Endothelial cell (in vitro differentiated cells): ENCODE results near the gene CD99L2. TPM values are rescaled to one million over a fixed set of nuclear protein-coding genes. Genes with fewer than 3 reads are reported as not detected.

ENCODE experiments used
- DNase-seq: peaks from one replicate; pipeline ENCODE4 v3.0.0; 2021; ENCODE audit warnings: low spot score
- H3K27ac Mint-ChIP-seq: one replicate; pipeline ENCODE4 v1.8.0; 2021; ENCODE audit warnings: mixed read lengths, inconsistent platforms; ENCODE audit not compliant: unreplicated experiment
- H3K27me3 Mint-ChIP-seq: one replicate; pipeline ENCODE4 v1.8.0; 2021; ENCODE audit warnings: mild to moderate bottlenecking, moderate library complexity, mixed read lengths, inconsistent platforms; ENCODE audit not compliant: unreplicated experiment
- H3K36me3 Mint-ChIP-seq: one replicate; pipeline ENCODE4 v1.8.0; 2021; ENCODE audit warnings: mild to moderate bottlenecking, low read depth, mixed read lengths, inconsistent platforms; ENCODE audit not compliant: unreplicated experiment
- H3K4me1 Mint-ChIP-seq: one replicate; pipeline ENCODE4 v1.8.0; 2021; ENCODE audit warnings: mild to moderate bottlenecking, mixed read lengths, inconsistent platforms; ENCODE audit not compliant: unreplicated experiment
- H3K4me3 Mint-ChIP-seq: one replicate; pipeline ENCODE4 v1.8.0; 2021; ENCODE audit warnings: mild to moderate bottlenecking, mixed read lengths, inconsistent platforms; ENCODE audit not compliant: unreplicated experiment
- H3K9me3 Mint-ChIP-seq: one replicate; pipeline ENCODE4 v1.8.0; 2021; ENCODE audit warnings: mixed read lengths, inconsistent platforms; ENCODE audit not compliant: unreplicated experiment
- total RNA-seq: library from RNA; stranded (reverse); fragmentation: NEBNext Ultra II Directional; extraction: Animal tissue kit (Norgen Biotek cat#: 25700); gene quantifications from one replicate; pipeline ENCODE4 v1.2.1, GENCODE V29; 2021; ENCODE audit not compliant: unreplicated experiment
- TF ChIP-seq, protein P1 (sequence below): fragments of 200-600 bp; sonication (generic); IDR thresholded peaks from one replicate; pipeline ENCODE4 v1.5.0; 2021; ENCODE audit warnings: antibody characterized with exemption; ENCODE audit not compliant: unreplicated experiment

CD99L2 gene
- total RNA-seq, 1 donor from 2014 or later: 30.1 TPM

DNA sequence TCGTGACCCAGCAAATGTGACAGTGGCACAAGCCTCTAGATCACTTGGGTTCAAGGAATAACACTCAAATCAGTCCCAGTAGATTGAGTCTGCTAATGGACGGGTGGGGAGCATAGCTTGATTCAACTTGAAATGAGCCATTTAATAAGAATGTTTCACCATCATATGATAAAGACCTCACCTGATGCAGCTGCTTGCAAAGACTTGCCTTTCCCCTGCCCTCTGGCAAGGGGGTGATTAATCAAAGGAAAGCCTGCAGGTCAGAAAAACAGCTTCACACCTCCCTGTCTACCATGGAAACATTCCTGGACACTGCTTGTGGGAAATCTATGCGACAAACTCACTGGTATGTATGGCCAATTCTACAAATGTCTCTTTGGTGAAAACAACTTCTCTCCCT lies 54.5 kb downstream of the CD99L2 start:
- DNase-seq: no peak
- Mint-ChIP-seq H3K4me3 (no peak overlapping the region), H3K9me3 (no peaks in the 10 kb centered on the region), H3K36me3 (no peaks in the 10 kb centered on the region), H3K27ac (no peak overlapping the region), H3K4me1 (no peaks in the 10 kb centered on the region), H3K27me3 (no peaks in the 10 kb centered on the region)
- TF ChIP-seq, protein P1, sequence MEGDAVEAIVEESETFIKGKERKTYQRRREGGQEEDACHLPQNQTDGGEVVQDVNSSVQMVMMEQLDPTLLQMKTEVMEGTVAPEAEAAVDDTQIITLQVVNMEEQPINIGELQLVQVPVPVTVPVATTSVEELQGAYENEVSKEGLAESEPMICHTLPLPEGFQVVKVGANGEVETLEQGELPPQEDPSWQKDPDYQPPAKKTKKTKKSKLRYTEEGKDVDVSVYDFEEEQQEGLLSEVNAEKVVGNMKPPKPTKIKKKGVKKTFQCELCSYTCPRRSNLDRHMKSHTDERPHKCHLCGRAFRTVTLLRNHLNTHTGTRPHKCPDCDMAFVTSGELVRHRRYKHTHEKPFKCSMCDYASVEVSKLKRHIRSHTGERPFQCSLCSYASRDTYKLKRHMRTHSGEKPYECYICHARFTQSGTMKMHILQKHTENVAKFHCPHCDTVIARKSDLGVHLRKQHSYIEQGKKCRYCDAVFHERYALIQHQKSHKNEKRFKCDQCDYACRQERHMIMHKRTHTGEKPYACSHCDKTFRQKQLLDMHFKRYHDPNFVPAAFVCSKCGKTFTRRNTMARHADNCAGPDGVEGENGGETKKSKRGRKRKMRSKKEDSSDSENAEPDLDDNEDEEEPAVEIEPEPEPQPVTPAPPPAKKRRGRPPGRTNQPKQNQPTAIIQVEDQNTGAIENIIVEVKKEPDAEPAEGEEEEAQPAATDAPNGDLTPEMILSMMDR: no peak

DNA sequence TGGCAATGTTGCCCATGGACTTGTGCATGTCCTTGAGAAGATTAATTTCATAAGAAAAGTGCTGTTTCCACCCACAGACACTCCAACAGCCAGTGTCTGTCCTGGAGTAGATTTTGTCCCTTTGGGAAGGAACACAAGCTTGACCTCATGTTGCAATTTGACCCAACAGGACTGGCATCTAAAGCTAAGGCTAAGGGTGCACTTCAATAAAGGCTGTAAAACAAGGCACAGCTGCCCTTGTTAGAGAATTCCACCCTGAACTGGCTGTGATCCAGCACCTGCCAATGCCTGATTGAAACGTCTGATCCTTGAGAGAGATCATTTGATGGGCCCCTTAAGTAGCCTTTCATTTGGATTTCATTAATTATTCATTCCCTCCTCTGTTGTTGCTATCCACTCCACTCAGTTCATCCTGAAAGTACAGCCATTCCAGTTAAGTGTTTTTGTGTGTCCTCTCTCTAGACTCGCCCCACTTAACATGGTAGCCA lies 56.2 kb downstream of the CD99L2 start:
- no peaks in the 10 kb centered on the region for H3K36me3 Mint-ChIP-seq
- TF ChIP-seq, protein P1: no peak

DNA sequence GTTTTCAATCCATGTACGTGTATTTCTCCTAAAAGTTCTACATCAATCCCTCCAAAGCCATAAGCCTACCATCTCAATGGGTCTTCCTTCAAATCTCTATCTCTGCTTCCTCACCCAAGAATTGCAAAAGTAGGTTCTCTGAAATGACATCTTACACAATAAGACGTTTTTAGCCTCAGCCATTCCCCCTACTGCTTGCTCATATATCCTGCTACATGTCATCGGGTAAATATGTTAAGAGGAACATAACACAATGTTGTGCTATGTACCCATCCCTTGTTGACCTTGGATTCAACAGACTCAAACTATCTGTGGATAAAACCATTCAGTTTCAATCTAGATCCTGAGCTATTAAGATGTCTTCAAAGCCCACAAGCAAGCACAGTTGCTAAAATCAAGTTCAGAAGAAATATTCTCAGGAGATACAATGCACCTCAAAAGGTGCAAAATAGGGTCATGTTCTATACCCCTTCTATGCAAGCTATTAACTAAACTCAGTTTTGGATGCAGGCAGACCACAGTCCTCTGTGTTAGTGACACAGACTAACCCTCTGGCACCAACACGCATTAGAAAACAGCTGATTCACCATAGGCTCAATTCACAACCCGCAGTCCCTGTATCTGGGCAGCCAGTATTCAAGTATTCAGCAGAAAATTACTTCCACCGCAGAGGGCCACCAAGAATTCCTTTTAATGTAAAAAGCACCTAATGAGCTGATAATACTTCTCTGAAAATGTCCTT lies 56.8 kb downstream of the CD99L2 start:
- no peaks in the 10 kb centered on the region for H3K27me3 Mint-ChIP-seq
- H3K4me3 Mint-ChIP-seq: no peak overlapping the region
- no peak for DNase-seq
- H3K36me3 Mint-ChIP-seq: no peaks in the 10 kb centered on the region
- H3K9me3 Mint-ChIP-seq: no peaks in the 10 kb centered on the region
- TF ChIP-seq, protein P1: no peak
- H3K27ac Mint-ChIP-seq: no peak overlapping the region
- H3K4me1 Mint-ChIP-seq: no peaks in the 10 kb centered on the region

More for the DNA sequence above, 56.2 kb downstream of the CD99L2 start:
- no peak overlapping the region for H3K4me3 Mint-ChIP-seq
- H3K27ac Mint-ChIP-seq: no peak overlapping the region
- DNase-seq: no peak
- H3K4me1 Mint-ChIP-seq: no peaks in the 10 kb centered on the region
- no peaks in the 10 kb centered on the region for H3K27me3 Mint-ChIP-seq
- no peaks in the 10 kb centered on the region for H3K9me3 Mint-ChIP-seq

DNA sequence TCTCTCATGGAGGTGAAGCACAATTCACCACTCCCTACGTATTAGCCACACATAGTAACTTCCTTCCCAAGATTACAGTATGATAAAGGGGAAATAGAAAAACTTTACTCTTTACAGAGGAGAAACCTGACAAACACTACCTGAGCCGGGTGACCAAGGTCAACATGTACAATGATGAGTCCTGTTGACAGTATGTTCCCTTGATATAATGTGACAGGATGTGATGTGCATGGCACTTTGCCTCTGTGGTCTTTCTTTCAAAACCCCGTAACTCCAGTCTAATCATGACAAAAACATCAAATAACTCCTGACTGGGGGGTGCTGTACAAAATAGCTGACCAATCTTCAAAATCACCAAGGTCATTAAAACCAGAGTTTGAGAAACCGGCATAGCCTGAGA lies 60.6 kb downstream of the CD99L2 start:
- TF ChIP-seq, protein P1: no peak
- no peak for DNase-seq
- H3K27me3 Mint-ChIP-seq: no peaks in the 10 kb centered on the region
- H3K4me1 Mint-ChIP-seq: no peaks in the 10 kb centered on the region
- no peak overlapping the region for H3K27ac Mint-ChIP-seq
- H3K36me3 Mint-ChIP-seq: peaks cover 5% of the 10 kb centered on the region
- no peaks in the 10 kb centered on the region for H3K9me3 Mint-ChIP-seq
- H3K4me3 Mint-ChIP-seq: no peak overlapping the region

DNA sequence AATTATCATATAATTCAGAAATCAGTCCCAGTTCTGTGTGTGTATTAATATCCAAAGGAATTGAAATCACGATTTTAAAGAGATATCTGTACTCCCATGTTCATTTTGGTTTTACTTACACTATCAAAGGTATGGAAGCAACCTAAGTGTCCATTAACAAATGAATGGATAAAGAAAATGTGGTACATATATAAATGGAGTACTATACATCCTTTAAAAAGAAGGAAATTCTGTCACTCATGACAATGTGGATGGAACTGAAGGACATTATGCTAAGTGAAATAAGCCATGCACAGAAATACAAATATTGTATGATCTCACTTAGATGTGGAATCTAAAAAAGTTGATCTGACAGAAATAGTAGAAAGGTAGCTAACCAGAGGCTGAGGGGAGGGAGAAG lies 63.8 kb downstream of the CD99L2 start:
- peaks cover 5% of the 10 kb centered on the region for H3K36me3 Mint-ChIP-seq
- DNase-seq: no peak
- H3K27me3 Mint-ChIP-seq: no peaks in the 10 kb centered on the region
- H3K9me3 Mint-ChIP-seq: no peaks in the 10 kb centered on the region
- no peaks in the 10 kb centered on the region for H3K4me1 Mint-ChIP-seq
- no peak overlapping the region for H3K4me3 Mint-ChIP-seq
- TF ChIP-seq, protein P1: no peak
- H3K27ac Mint-ChIP-seq: no peak overlapping the region
